Loucy (cell line): ENCODE measurements around the gene CACNA1S.

ENCODE experiments used
- H2AFZ ChIP-seq: fragments of 200-600 bp; sonication (generic); 2 replicates; pipeline ENCODE4 v1.6.0; 2016; ENCODE audit warnings: antibody characterized with exemption, mild to moderate bottlenecking, low read length, moderate library complexity
- H3F3A ChIP-seq: fragments of 200-600 bp; 2 replicates; pipeline ENCODE4 v1.6.0; 2016; ENCODE audit warnings: antibody characterized with exemption, low read depth, mild to moderate bottlenecking
- H3K27me3 ChIP-seq: fragments of 200-600 bp; sonication (generic); 2 replicates; pipeline ENCODE4 v1.6.1; 2014; ENCODE audit warnings: low read length, mild to moderate bottlenecking; ENCODE audit not compliant: insufficient read depth, poor library complexity, severe bottlenecking
- H3K36me3 ChIP-seq: fragments of 200-600 bp; sonication (generic); 2 replicates; pipeline ENCODE4 v1.6.1; 2016; ENCODE audit warnings: low read length; ENCODE audit not compliant: insufficient read depth
- H3K4me1 ChIP-seq: fragments of 200-600 bp; sonication (generic); 2 replicates; pipeline ENCODE4 v1.5.1; 2014; ENCODE audit warnings: low read length, mild to moderate bottlenecking; ENCODE audit not compliant: insufficient read depth, poor library complexity, severe bottlenecking
- H3K4me2 ChIP-seq: fragments of 200-600 bp; sonication (generic); 2 replicates; pipeline ENCODE4 v1.6.0; 2014; ENCODE audit warnings: antibody characterized with exemption, low read length, low read depth, mild to moderate bottlenecking; ENCODE audit not compliant: poor library complexity, severe bottlenecking
- H3K4me3 ChIP-seq: fragments of 200-600 bp; sonication (generic); 2 replicates; pipeline ENCODE4 v1.5.1; 2014; ENCODE audit warnings: low read length, mild to moderate bottlenecking, mixed read lengths; ENCODE audit not compliant: poor library complexity, severe bottlenecking
- H3K79me2 ChIP-seq: fragments of 200-600 bp; sonication (generic); 2 replicates; pipeline ENCODE4 v1.6.1; 2014; ENCODE audit warnings: low read length; ENCODE audit not compliant: insufficient read depth
- H3K9ac ChIP-seq: fragments of 200-600 bp; sonication (generic); 2 replicates; pipeline ENCODE4 v1.6.0; 2014; ENCODE audit warnings: mild to moderate bottlenecking, low read depth, low read length, moderate library complexity; ENCODE audit not compliant: poor library complexity, severe bottlenecking
- H3K9me2 ChIP-seq: fragments of 200-600 bp; sonication (generic); replicated peaks from 2 replicates; pipeline ENCODE4 v1.6.1; 2016; ENCODE audit warnings: low read depth, low read length, mixed read lengths
- H3K9me3 ChIP-seq: fragments of 200-600 bp; sonication (generic); 2 replicates; pipeline ENCODE4 v1.6.1; 2014; ENCODE audit warnings: mild to moderate bottlenecking, antibody characterized with exemption, low read length, low read depth; ENCODE audit not compliant: insufficient read depth
- H4K20me1 ChIP-seq: fragments of 200-600 bp; sonication (generic); 2 replicates; pipeline ENCODE4 v1.6.0; 2014; ENCODE audit warnings: antibody characterized with exemption, low read length, mild to moderate bottlenecking; ENCODE audit not compliant: insufficient read depth, poor library complexity, severe bottlenecking
- CTCF ChIP-seq: fragments of 200-600 bp; sonication (generic); conservative IDR thresholded peaks from 2 replicates; pipeline ENCODE4 v1.5.1; 2014; ENCODE audit warnings: mild to moderate bottlenecking, antibody characterized with exemption, low read length
- EZH2phosphoT487 ChIP-seq: fragments of 200-600 bp; IDR thresholded peaks from 2 replicates; pipeline ENCODE4 v1.6.1; 2018; ENCODE audit warnings: antibody characterized with exemption, mild to moderate bottlenecking, moderate library complexity, borderline replicate concordance

The CACNA1S gene

DNA sequence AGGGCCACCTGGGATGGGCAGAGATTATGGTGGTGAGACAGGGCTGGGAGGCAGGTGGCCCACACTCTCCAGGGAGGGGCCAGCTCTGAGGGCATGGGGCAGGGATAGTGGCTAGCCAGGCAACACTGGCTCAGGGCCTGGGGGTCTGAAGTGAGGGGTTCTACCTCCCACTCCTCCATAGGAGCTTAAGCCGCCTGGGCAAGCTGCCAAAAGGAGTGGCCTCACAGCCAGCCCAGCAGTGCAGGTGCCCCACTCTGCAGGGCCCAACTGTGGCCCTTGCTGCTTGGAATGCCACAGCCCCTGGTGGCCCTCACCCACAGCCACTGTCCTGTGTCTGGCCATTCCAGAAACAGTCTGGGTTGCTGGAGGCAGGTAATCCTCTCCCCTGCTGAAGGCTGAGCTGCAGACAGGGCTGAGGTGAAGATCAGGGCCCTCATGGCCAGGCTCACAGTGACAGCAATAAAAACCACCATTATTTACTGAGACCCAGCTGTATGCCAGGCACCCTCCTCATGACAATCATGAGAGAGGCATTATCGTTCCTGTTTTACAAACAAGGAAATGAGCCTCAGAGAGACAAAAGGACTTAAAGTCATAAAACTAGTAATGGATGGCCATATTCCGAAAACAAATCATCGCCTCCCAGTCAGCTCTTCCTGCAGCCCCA, 119.7 kb downstream of the CACNA1S start:
- Histone ChIP-seq H3K9me2 (no peaks in the 10 kb centered on the region), H3K27me3 (no peaks in the 10 kb centered on the region), H2AFZ (no peak overlapping the region), H3F3A (no peaks in the 10 kb centered on the region), H3K9ac (no peak overlapping the region), H3K79me2 (no peaks in the 10 kb centered on the region), H3K4me3 (no peak overlapping the region), H4K20me1 (no peaks in the 10 kb centered on the region), H3K9me3 (no peaks in the 10 kb centered on the region), H3K36me3 (peaks cover 87% of the 10 kb centered on the region; the same call in 1 of the 2 replicates), H3K4me1 (no peaks in the 10 kb centered on the region), H3K4me2 (no peak overlapping the region)
- TF ChIP-seq CTCF = no peak
- no peak for TF ChIP-seq EZH2phosphoT487

GRCh38 chr1:200991097-200991614, 121.1 kb downstream of the CACNA1S start:
- Histone ChIP-seq H3K4me1 (no peaks in the 10 kb centered on the region), H4K20me1 (no peaks in the 10 kb centered on the region), H3K27me3 (no peaks in the 10 kb centered on the region), H3K9ac (no peak overlapping the region), H3K9me3 (no peaks in the 10 kb centered on the region), H3K36me3 (peaks cover 91% of the 10 kb centered on the region; the same call in 1 of the 2 replicates), H3F3A (no peaks in the 10 kb centered on the region), H3K4me3 (no peak overlapping the region), H3K4me2 (no peak overlapping the region), H2AFZ (no peak overlapping the region), H3K9me2 (no peaks in the 10 kb centered on the region), H3K79me2 (no peaks in the 10 kb centered on the region)
- TF ChIP-seq EZH2phosphoT487 (no peak), CTCF (no peak)

- Histone ChIP-seq H2AFZ (no peak overlapping the region), H3K4me1 (no peaks in the 10 kb centered on the region), H3K4me3 (no peak overlapping the region), H3K27me3 (no peaks in the 10 kb centered on the region), H4K20me1 (no peaks in the 10 kb centered on the region), H3K9me2 (no peaks in the 10 kb centered on the region), H3F3A (no peaks in the 10 kb centered on the region), H3K4me2 (no peak overlapping the region), H3K36me3 (peaks cover 87% of the 10 kb centered on the region; the same call in 1 of the 2 replicates), H3K9me3 (no peaks in the 10 kb centered on the region), H3K79me2 (no peaks in the 10 kb centered on the region), H3K9ac (no peak overlapping the region)
- TF ChIP-seq CTCF = no peak
- no peak for TF ChIP-seq EZH2phosphoT487
Observed at GRCh38 chr1:200990114-200990513, 122.1 kb downstream of the CACNA1S start.
